RWPE1 (cell line): ENCODE measurements around the gene TMEM243.

Experiments
- CTCF ChIA-PET: fragments of 350-600 bp; sonication (Branson Sonifier 250); formaldehyde crosslinking; extraction: SDS; loops from one replicate; lab custom pipeline; 2021; lab: Yijun Ruan, JAX
- POLR2A ChIA-PET: fragments of 400-600 bp; formaldehyde crosslinking; extraction: SDS; loops from one replicate; lab custom pipeline; 2020; ENCODE audit warnings: antibody characterized with exemption; ENCODE audit not compliant: low non-redundant PET; lab: Yijun Ruan, JAX
- DNase-seq: peaks from one replicate; pipeline ENCODE4 v3.0.0; 2012; ENCODE audit warnings: low spot score
- H3K27ac ChIP-seq: fragments of 450-650 bp; 2 replicates; pipeline ENCODE4 v1.5.1; 2017
- CTCF ChIP-seq: fragments of 450-650 bp; conservative IDR thresholded peaks from 2 replicates; pipeline ENCODE4 v1.5.1; 2017; ENCODE audit warnings: low read depth, mild to moderate bottlenecking

Gene TMEM243

GRCh38 chr7:87192784-87193487 lies 26.6 kb downstream of the TMEM243 start:
- H3K27ac ChIP-seq: no peak overlapping the region
- CTCF ChIA-PET: interaction anchor here (0.6 kb wide), 1 partner anchor 164 kb away, joined by 3 read pairs; no protein-coding TSS in a partner anchor
- POLR2A ChIA-PET: no interaction called here
- no peak for TF ChIP-seq CTCF
- DNase-seq: no peak

DNA sequence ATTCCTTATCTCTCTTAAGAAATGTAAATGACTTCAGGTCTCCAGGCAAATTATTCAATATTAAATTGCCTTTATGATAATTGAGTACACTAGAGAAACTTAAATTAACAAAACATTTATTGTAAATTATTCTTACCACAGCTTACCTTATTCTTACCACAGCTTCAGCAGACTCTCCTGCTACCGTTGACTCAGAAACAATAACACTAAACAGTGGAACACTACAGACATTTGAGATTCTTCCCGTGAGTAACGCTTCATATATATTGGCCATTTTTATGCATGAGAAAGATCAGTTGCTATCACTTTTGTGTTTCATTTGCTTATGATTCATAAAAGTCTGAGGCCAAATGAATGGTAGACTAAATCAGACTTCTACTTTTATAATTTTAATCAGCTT lies 28.7 kb downstream of the TMEM243 start:
- H3K27ac ChIP-seq: no peak overlapping the region
- DNase-seq: no peak
- ChIA-PET CTCF (no interaction called here), POLR2A (no interaction called here)
- TF ChIP-seq CTCF: no peak

DNA sequence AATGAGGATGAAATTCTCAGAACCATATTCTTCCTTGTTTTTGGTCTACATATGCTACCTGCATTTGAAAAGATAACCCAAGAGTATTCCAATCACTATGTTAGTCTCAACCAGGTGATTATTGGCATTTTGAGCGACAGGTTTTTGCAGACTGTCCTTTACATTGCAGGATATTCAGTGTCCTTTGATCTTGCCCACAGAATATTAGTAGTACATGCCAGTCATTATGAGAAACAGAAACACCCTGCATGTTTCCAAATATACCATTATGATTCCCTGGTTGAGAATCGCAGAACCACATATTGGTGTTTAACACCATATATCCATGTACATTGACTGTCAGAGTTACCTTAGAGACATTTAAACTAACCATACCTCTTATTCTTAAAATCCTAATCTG lies 30.6 kb downstream of the TMEM243 start:
- DNase-seq: no peak
- H3K27ac ChIP-seq: no peak overlapping the region
- POLR2A ChIA-PET: no interaction called here
- TF ChIP-seq CTCF: no peak
- CTCF ChIA-PET: no interaction called here

GRCh38 chr7:87187120-87187519 lies 32.4 kb downstream of the TMEM243 start:
- no peak overlapping the region for H3K27ac ChIP-seq
- CTCF ChIA-PET: no interaction called here
- no peak for DNase-seq
- POLR2A ChIA-PET: no interaction called here
- no peak for TF ChIP-seq CTCF

- H3K27ac ChIP-seq: no peak overlapping the region
- ChIA-PET CTCF (no interaction called here), POLR2A (no interaction called here)
- TF ChIP-seq CTCF: no peak
- no peak for DNase-seq
These were observed 40.4 kb downstream of the TMEM243 start for GRCh38 chr7:87179180-87179579.

- CTCF ChIA-PET: interaction anchor here (0.7 kb wide), 1 partner anchor 662 kb away, joined by 6 read pairs; no protein-coding TSS in a partner anchor
- no peak for DNase-seq
- H3K27ac ChIP-seq: no peak overlapping the region
- POLR2A ChIA-PET: no interaction called here
- TF ChIP-seq CTCF: no peak
These were observed 41.2 kb downstream of the TMEM243 start for GRCh38 chr7:87178320-87178719.
